Activated CD8-positive, alpha-beta T cell treated with anti-CD3 and anti-CD28 coated beads for 36 hours (primary cell): ENCODE data around the gene SUCLG2. TPM values are rescaled to one million over a fixed set of nuclear protein-coding genes. Genes with fewer than 3 reads are reported as not detected.

ENCODE experiments used
- ATAC-seq: fragments of 200-7000 bp; cut with Tn5 transposase; one replicate; pipeline ENCODE4 v1.10.0; 2021; ENCODE audit warnings: mild to moderate bottlenecking, moderate library complexity
- CTCF ChIA-PET: fragments of 350-600 bp; sonication (Branson Sonifier 250); formaldehyde crosslinking; loops from one replicate; lab custom pipeline; 2021; ENCODE audit warnings: antibody characterized with exemption; lab: Charles Lee
- POLR2A ChIA-PET: fragments of 350-600 bp; sonication (Branson Sonifier 250); formaldehyde crosslinking; loops from one replicate; lab custom pipeline; 2021; ENCODE audit warnings: antibody characterized with exemption; lab: Charles Lee
- DNase-seq: peaks from one replicate; pipeline ENCODE4 v3.0.0-alpha.2; 2020
- H3K27ac Mint-ChIP-seq: one replicate; pipeline ENCODE4 v1.8.0; 2021; ENCODE audit warnings: mild to moderate bottlenecking, mixed read lengths
- H3K27me3 Mint-ChIP-seq: one replicate; pipeline ENCODE4 v1.8.0; 2021; ENCODE audit warnings: mixed read lengths
- H3K36me3 Mint-ChIP-seq: one replicate; pipeline ENCODE4 v1.8.0; 2021; ENCODE audit warnings: low read depth, mixed read lengths
- H3K4me1 Mint-ChIP-seq: one replicate; pipeline ENCODE4 v1.8.0; 2021; ENCODE audit warnings: low read depth, mixed read lengths
- H3K4me3 Mint-ChIP-seq: one replicate; pipeline ENCODE4 v1.8.0; 2021; ENCODE audit warnings: mild to moderate bottlenecking, moderate library complexity, mixed read lengths
- H3K9me3 Mint-ChIP-seq: one replicate; pipeline ENCODE4 v1.8.0; 2021; ENCODE audit warnings: mixed read lengths
- intact Hi-C: fragments of 100-400 bp; cut with micrococcal nuclease; formaldehyde crosslinking; loops from one replicate; pipeline ENCODE4 v1.10.0; 2022
- total RNA-seq, 2 experiments: library from RNA; stranded (reverse); gene quantifications; one replicate each; pipeline ENCODE4 v1.2.3, GENCODE V29; 2021
- TF ChIP-seq, protein P1 (sequence below): fragments of 200-600 bp; IDR thresholded peaks from one replicate; pipeline ENCODE4 v1.8.0; 2022; ENCODE audit warnings: antibody characterized with exemption, mild to moderate bottlenecking

SUCLG2 gene
- total RNA-seq, 2 experiments from 2014 or later, result 61.3 to 65.5 TPM

DNA sequence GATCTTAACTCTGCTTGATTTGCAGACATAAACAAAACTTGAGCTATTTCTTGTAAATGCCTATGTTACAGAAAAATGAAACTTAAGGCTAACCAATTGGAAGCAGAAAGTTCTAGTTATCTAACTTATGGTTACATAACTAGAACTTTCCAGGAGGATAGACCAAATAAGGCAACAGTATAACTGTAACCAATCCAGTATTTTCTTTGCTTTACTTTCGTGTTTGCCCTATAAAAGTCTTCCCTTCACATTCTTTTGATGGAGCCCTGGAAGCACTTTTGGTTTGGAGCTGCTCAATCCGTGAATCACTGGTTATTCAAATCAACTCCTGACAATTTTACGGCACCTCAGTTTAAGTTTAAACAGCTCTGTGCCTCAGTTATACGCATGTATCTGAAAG, 164.6 kb downstream of the SUCLG2 start:
- Mint-ChIP-seq H3K4me3 (no peak overlapping the region), H3K9me3 (no peaks in the 10 kb centered on the region), H3K4me1 (peaks cover 6% of the 10 kb centered on the region), H3K27me3 (no peaks in the 10 kb centered on the region), H3K27ac (no peak overlapping the region), H3K36me3 (peaks cover 26% of the 10 kb centered on the region)
- DNase-seq (no peak), ATAC-seq (no peak)
- CTCF ChIA-PET, result no interaction called here
- TF ChIP-seq, protein P1, sequence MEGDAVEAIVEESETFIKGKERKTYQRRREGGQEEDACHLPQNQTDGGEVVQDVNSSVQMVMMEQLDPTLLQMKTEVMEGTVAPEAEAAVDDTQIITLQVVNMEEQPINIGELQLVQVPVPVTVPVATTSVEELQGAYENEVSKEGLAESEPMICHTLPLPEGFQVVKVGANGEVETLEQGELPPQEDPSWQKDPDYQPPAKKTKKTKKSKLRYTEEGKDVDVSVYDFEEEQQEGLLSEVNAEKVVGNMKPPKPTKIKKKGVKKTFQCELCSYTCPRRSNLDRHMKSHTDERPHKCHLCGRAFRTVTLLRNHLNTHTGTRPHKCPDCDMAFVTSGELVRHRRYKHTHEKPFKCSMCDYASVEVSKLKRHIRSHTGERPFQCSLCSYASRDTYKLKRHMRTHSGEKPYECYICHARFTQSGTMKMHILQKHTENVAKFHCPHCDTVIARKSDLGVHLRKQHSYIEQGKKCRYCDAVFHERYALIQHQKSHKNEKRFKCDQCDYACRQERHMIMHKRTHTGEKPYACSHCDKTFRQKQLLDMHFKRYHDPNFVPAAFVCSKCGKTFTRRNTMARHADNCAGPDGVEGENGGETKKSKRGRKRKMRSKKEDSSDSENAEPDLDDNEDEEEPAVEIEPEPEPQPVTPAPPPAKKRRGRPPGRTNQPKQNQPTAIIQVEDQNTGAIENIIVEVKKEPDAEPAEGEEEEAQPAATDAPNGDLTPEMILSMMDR, result no peak
- POLR2A ChIA-PET, result no interaction called here
- intact Hi-C loops, result no loop called here

DNA sequence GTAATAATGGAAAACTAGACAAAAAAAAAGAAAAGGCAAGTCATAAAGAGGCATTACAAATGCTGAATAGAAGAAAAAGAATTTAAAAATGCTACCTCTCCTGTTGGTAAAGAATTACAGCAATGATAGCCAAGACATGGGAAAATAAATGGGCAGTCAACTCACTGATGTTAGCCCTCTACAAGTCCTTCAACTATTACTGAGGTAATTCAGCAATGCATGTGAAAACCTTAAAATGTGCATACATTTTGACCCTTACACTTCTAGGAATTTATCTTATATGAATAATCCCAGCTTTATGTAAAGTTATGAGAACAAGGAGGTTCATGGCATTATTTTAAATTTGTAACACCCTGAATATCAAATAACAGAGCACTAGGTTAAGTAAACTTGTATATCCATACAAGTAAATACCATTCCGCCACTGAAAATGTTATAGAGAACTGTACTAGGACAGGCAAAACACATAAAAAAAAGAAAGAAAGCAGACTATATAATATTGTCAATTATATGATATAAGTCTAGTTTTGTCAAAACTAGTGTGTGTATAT, 166.8 kb downstream of the SUCLG2 start:
- Mint-ChIP-seq H3K27ac (no peak overlapping the region), H3K36me3 (peaks cover 32% of the 10 kb centered on the region), H3K27me3 (no peaks in the 10 kb centered on the region), H3K4me1 (peaks cover 13% of the 10 kb centered on the region), H3K4me3 (no peak overlapping the region), H3K9me3 (no peaks in the 10 kb centered on the region)
- TF ChIP-seq, protein P1, result no peak
- ChIA-PET CTCF (no interaction called here), POLR2A (no interaction called here)
- DNase-seq, result no peak
- intact Hi-C loops, result no loop called here
- ATAC-seq, result no peak

DNA sequence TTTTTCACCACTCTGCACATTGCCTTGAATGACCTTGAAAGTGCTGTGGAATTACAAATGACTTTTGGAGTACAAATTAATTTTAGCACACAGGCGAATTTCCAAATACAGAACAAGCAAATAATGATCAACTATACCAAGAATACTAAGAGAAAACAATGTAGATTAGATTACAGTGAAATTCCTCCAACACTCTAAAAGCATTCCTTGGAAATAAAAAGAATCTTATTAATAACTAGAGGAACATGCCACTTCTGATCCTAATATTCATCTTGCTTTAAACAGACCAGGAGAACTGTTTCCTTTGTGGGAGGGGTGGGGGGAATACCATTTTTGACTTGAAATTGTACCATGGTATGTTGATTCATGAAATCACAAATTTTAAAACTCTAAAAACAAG, 167.5 kb downstream of the SUCLG2 start:
- H3K36me3 Mint-ChIP-seq, result peaks cover 31% of the 10 kb centered on the region
- ATAC-seq, result no peak
- no peak overlapping the region for H3K4me3 Mint-ChIP-seq
- CTCF ChIA-PET, result no interaction called here
- H3K9me3 Mint-ChIP-seq, result no peaks in the 10 kb centered on the region
- DNase-seq, result no peak
- H3K4me1 Mint-ChIP-seq, result peaks cover 13% of the 10 kb centered on the region
- TF ChIP-seq, protein P1, result no peak
- H3K27me3 Mint-ChIP-seq, result no peaks in the 10 kb centered on the region
- POLR2A ChIA-PET, result no interaction called here
- intact Hi-C loops, result no loop called here
- H3K27ac Mint-ChIP-seq, result no peak overlapping the region

DNA sequence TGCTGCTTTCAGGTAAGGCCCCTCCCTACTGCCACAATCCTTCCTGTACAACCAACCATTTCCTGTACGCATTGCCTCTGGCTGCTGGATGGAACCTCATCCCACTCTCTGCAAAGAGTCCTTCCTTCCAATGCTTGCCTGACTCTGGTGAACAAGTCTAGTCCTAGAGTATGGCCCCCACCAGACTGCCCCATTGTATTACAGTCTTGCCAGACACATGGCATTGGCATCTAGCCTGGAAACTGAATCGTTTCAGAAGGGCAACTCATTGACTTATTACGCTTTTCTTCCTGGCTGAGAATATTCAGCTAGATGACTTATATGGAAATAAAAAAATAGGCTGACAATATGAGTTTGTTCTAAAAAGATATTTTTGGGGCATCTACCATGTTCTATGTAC, 170.3 kb downstream of the SUCLG2 start:
- Mint-ChIP-seq H3K9me3 (no peaks in the 10 kb centered on the region), H3K36me3 (peaks cover 29% of the 10 kb centered on the region), H3K27ac (no peak overlapping the region), H3K27me3 (no peaks in the 10 kb centered on the region), H3K4me3 (no peak overlapping the region), H3K4me1 (peaks cover 8% of the 10 kb centered on the region)
- ChIA-PET CTCF (no interaction called here), POLR2A (interaction anchor here (0.6 kb wide), 1 partner anchor 1017 kb away, joined by 3 read pairs; no protein-coding TSS in a partner anchor)
- TF ChIP-seq, protein P1, result no peak
- DNase-seq (no peak), ATAC-seq (no peak)
- intact Hi-C loops, result no loop called here

DNA sequence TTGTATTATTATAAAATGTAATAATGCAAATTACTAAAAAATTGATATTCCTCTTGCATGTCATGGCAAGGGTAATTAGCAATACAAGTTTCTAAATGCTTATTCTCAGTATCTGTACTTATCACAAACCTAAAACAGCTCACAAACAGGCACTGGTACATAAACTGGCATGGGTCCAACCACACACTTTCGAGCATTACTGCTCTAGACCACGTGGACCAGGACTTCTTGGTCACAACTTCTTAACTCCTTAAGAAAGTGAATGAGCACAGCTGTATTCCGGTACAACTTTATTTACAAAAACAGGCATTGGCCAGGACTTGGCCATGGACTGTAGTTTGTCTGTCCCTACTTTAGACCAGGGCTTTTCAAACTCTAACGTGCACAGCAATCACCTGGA, 173.3 kb downstream of the SUCLG2 start:
- H3K27me3 Mint-ChIP-seq, result no peaks in the 10 kb centered on the region
- H3K27ac Mint-ChIP-seq, result no peak overlapping the region
- no peak for DNase-seq
- no peaks in the 10 kb centered on the region for H3K9me3 Mint-ChIP-seq
- CTCF ChIA-PET, result interaction anchor here (1.2 kb wide), 1 partner anchor 41 kb away, joined by 3 read pairs; no protein-coding TSS in a partner anchor
- ATAC-seq, result no peak
- POLR2A ChIA-PET, result no interaction called here
- peaks cover 36% of the 10 kb centered on the region for H3K36me3 Mint-ChIP-seq
- no peak overlapping the region for H3K4me3 Mint-ChIP-seq
- TF ChIP-seq, protein P1, result no peak
- intact Hi-C loops, result no loop called here
- peaks cover 10% of the 10 kb centered on the region for H3K4me1 Mint-ChIP-seq
